NCI-H226 (cell line): ENCODE data around the gene ARHGEF4.

Source experiments
- DNase-seq: peaks from one replicate; pipeline ENCODE4 v3.0.0-alpha.2; 2015

ARHGEF4 gene

GRCh38 chr2:131023758-131024157 lies 187.0 kb downstream of the ARHGEF4 start:
- no peak for DNase-seq

GRCh38 chr2:131026919-131027318 lies 190.2 kb downstream of the ARHGEF4 start:
- no peak for DNase-seq

- no peak for DNase-seq
Observed at GRCh38 chr2:131027566-131028528, 191.1 kb downstream of the ARHGEF4 start.

GRCh38 chr2:131029812-131030211 lies 193.1 kb downstream of the ARHGEF4 start:
- DNase-seq: no peak

DNA sequence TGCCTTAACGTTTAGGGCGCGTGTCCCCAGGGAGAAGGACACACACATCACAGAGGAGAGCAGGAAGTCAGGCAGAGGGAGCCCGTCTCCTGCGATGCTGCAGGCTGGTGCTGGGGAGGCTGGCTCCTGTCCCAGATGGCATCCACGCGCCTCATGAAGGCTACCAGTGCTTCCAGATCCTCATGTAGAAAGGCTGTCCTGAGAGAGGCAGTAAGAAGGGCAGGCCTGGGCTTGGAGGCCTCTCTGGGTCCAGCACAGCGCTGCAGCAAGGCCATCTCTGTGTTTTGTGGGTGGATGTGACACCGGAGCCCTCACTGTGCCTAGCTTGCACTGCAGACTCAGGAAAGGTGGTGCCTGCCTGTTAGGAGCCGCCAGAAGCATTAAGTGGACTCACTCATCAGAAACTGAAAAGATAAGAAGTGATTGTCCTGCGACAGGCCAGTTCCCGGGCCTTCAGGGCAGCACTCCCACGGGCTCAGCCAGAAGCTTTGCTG lies 193.8 kb downstream of the ARHGEF4 start:
- DNase-seq: no peak

- no peak for DNase-seq
Observed at GRCh38 chr2:131031431-131031841, 194.7 kb downstream of the ARHGEF4 start.

- DNase-seq: no peak
Observed at GRCh38 chr2:131031875-131032274, 195.2 kb downstream of the ARHGEF4 start.

DNA sequence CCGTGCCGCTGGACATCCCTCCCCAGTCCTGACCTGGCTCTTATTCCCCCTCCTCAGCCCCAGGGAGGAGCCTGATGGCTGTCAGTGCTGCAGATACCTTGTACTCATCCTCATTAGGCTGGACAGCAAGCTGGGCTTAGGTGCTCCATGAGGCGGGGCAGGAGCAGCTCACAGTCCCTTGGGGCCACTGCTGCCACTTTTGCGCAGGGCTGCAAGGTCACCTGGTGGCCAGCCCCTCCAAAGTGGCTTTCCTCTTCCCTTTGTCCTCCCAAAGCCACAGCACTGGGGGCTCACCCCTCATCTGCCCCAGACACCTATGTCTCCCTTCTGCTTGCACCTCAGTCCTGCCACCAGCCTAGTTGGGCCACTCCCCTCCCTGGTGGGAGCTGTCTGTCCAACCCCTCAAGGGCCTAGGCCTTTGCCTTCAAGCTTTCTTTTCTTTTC lies 195.7 kb downstream of the ARHGEF4 start:
- no peak for DNase-seq

DNA sequence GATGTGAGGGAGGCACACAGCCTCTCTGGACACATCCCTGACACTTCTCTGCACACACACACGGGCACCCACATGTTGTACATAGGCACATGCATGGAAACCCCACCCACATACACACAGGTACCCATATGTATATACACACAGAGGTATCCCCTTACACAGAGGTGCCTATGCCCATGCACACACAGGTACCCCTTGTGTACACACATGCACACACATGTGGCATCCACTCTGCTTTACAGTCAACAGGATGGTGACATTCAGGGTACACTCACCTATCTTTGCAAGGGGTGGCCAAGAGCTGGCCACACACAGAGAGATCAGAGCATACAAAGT lies 197.0 kb downstream of the ARHGEF4 start:
- DNase-seq: no peak

DNA sequence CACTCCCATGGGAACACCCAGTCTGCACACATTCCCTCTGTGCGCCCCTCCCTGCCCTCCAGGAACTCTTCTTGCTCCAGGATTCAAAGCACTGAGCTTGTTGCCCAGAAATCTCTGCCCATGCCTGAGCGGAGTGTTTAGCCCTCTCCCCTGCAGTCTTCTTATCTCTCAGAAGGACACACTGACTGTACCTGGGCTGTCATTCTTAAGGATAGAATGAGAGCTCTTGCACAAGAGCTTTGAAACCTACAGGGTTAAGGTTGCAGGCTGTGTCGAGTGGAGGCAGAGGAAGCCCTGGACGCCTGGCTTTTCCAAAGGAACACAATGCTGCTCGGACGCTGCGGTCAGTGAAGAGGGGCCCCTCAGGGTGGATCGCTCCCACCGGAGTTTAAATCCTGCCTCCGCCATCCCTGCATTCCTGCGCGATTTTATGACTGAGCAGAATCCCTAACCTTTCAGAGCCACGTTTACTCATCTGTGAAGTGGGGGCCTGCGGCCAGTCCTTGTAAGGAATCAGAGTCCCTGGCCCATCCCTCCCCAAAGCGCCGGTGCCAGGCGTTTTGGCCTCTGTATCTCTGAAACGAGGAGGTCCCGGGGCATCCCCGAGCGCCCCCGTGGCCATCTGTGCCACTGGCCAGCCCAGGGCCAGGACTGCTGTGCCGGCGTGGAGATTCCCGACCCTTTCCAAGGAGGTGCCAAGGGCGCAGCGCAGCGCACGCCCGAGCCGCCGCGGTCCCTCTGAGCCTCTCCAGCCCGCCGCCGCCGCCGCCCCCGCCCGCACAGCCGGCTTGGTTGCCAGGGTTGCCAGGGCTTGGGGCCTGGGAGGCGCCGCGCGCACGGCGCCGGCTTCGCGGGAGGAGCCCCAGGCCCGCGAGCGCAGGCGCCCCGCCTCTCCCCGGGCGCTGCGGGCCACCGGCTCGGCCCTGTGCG lies 197.7 kb downstream of the ARHGEF4 start:
- DNase-seq: no peak

GRCh38 chr2:131035112-131035825 lies 198.6 kb downstream of the ARHGEF4 start:
- no peak for DNase-seq

DNA sequence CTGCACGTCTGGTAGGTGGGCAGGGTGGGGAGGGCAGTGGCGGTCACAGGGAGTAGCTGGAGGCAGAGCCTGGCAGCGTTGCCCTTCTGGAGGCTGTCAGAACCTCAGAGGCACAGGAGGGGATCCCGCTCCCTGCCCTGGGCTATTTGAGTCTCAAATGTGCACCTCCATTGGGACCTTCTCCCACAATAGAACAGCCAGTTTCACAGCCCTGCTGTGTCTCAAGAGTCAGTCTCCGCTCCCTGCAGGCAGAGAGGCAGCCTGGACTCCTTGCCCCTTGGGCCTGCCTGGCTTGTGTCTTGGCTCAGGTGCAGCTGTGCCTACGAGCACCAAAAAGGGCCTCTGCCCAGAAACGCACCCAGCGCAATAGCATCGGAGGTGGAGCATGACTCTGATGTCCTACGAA lies 199.1 kb downstream of the ARHGEF4 start:
- no peak for DNase-seq

- no peak for DNase-seq
Observed at GRCh38 chr2:131036269-131036668, 199.6 kb downstream of the ARHGEF4 start.

DNA sequence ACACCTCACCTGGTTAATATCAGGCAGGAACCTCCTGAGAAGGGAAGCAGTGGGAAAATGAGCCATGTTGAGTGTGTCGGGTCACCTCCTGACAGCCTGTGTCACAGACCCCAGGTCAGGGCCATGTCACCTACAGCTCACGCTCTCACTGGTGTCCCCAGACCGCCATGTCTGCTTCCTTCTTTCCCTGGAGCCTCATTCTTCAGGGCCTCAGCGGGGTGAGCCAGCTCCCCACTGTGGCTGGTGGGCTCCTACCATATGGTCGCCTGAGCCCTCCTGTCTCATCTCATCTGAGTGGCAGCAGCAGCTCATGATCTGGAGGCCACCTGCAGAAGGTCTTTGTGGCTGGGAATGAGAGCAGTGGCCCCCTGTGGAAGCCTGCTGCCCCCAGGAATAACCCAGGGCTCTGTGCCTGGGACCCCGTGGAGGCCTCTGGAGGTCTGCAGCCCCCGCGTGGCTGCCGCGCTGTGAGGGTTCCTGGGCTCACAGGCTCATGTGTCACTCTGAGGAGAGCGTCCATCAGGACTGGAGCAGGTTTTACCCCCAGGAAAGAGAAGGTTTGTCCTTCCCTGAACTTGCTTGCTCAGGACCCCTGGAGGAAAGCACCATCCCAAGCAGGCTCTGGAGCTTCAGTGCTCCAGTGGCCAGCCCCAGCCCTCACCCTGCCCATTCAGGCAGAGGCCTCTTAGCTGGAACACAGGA lies 200.1 kb downstream of the ARHGEF4 start:
- DNase-seq: no peak

- DNase-seq: no peak
Observed at GRCh38 chr2:131037398-131038257, 200.9 kb downstream of the ARHGEF4 start.

- no peak for DNase-seq
Observed at GRCh38 chr2:131038258-131039100, 201.8 kb downstream of the ARHGEF4 start.

- DNase-seq: no peak
Observed at GRCh38 chr2:131039101-131039440, 202.4 kb downstream of the ARHGEF4 start.

GRCh38 chr2:131039535-131039907 lies 202.8 kb downstream of the ARHGEF4 start:
- no peak for DNase-seq

DNA sequence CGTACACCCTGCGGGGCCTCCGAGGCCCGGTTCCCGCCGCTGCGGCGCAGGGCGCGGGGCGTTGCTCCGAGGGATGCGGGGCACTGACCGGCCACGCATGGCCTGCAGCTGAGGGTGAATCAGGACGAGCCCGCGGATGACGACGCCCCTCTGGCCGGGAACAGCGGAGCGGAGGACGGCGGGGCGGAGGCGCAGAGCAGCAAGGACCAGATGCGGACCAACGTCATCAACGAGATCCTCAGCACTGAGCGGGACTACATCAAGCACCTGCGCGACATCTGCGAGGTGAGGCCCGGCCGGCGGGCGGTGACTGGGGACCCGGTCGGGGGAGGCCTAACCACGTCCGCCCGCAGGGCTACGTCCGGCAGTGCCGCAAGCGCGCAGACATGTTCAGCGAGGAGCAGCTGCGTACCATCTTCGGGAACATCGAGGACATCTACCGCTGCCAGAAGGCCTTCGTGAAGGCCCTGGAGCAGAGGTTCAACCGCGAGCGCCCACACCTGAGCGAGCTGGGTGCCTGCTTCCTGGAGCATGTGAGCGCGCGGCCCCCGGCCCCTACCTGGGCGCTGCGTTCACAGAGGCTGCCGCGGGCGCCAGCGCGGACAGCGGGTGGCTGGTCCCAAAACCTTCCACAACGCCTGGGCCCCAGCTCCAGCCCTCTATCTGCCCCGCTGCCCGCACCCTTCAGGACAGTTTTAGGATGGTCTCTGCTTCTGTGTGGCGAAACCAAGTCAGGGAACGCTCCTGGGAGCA lies 203.4 kb downstream of the ARHGEF4 start:
- no peak for DNase-seq
